SK-N-SH (cell line): ENCODE data around the gene LRRC8C. TPM values are rescaled to one million over a fixed set of nuclear protein-coding genes. Genes with fewer than 3 reads are reported as not detected.
A peak's percentile ranks its signal among the peaks of the same experiment; 100 is the strongest.

Experiments
- CTCF ChIA-PET: fragments of 300-600, 350-600 bp; formaldehyde crosslinking; extraction: SDS; loops from one replicate; lab custom pipeline; 2021; lab: Yijun Ruan, JAX
- POLR2A ChIA-PET: fragments of 350-600 bp; sonication (Branson Sonifier 250); formaldehyde crosslinking; extraction: SDS; loops from one replicate; lab custom pipeline; 2020; ENCODE audit warnings: antibody characterized with exemption, inconsistent platforms; lab: Yijun Ruan, JAX
- DNase-seq: peaks from one replicate; pipeline ENCODE4 v3.0.0; 2012
- H2AFZ ChIP-seq: fragments of 200-600 bp; sonication (generic); 2 replicates; pipeline ENCODE4 v1.8.1; 2016; ENCODE audit warnings: antibody characterized with exemption, mild to moderate bottlenecking, low read depth
- H3F3A ChIP-seq: fragments of 200-600 bp; sonication (generic); replicated peaks from 2 replicates; pipeline ENCODE3; 2016; ENCODE audit warnings: antibody characterized with exemption, mild to moderate bottlenecking; ENCODE audit not compliant: insufficient read depth
- H3K27ac ChIP-seq, 2 experiments: fragments of 200-500 bp in 1 of 2; fragments of 200-600 bp in 1 of 2; sonication (Bioruptor generic) in 1 of 2; sonication (generic), shearing (Covaris generic) in 1 of 2; 2 replicates each; pipeline versions ENCODE4 v1.5.1 to v1.6.1; 2014 to 2016; ENCODE audit warnings: low read depth in 2 of 2, inconsistent platforms in 1 of 2, low read length in 1 of 2, mild to moderate bottlenecking in 1 of 2, mixed read lengths in 1 of 2
- H3K27me3 ChIP-seq: fragments of 200-600 bp; sonication (generic), shearing (Covaris generic); 2 replicates; pipeline ENCODE4 v1.6.1; 2016; ENCODE audit warnings: mixed run types; ENCODE audit not compliant: insufficient read depth
- H3K36me3 ChIP-seq, 2 experiments: fragments of 200-500 bp in 1 of 2; fragments of 200-600 bp in 1 of 2; sonication (Bioruptor generic) in 1 of 2; sonication (generic) in 1 of 2; replicated peaks in 1 of 2; 2 replicates each; pipeline versions ENCODE3 to v1.5.1; 2014 to 2016; ENCODE audit warnings: low read length in 1 of 2, mild to moderate bottlenecking in 1 of 2; ENCODE audit not compliant: insufficient read depth in 2 of 2, control insufficient read depth in 1 of 2
- H3K4me1 ChIP-seq, 2 experiments: fragments of 200-500 bp in 1 of 2; fragments of 200-600 bp in 1 of 2; sonication (Bioruptor generic) in 1 of 2; sonication (generic), shearing (Covaris generic) in 1 of 2; 2 replicates each; pipeline versions ENCODE4 v1.5.1 to v1.6.1; 2014 to 2016; ENCODE audit warnings: low read depth in 1 of 2, low read length in 1 of 2, mixed run types in 1 of 2; ENCODE audit not compliant: insufficient read depth in 2 of 2, control insufficient read depth in 1 of 2
- H3K4me2 ChIP-seq: fragments of 200-600 bp; sonication (generic), shearing (Covaris generic); 2 replicates; pipeline ENCODE4 v1.6.1; 2017; ENCODE audit warnings: mixed run types
- H3K4me3 ChIP-seq, 2 experiments: fragments of 200-500 bp in 1 of 2; fragments of 200-600 bp in 1 of 2; sonication (Bioruptor generic) in 1 of 2; sonication (generic), shearing (Covaris generic) in 1 of 2; 2 replicates each; pipeline versions ENCODE4 v1.5.1 to v1.8.1; 2014 to 2016; ENCODE audit warnings: low read depth in 2 of 2, inconsistent platforms in 1 of 2, low read length in 1 of 2, mild to moderate bottlenecking in 1 of 2, mixed read lengths in 1 of 2, moderate library complexity in 1 of 2
- H3K79me2 ChIP-seq: fragments of 200-600 bp; sonication (generic); 2 replicates; pipeline ENCODE4 v1.8.1; 2017; ENCODE audit warnings: mild to moderate bottlenecking; ENCODE audit not compliant: insufficient read depth
- H3K9ac ChIP-seq: fragments of 200-600 bp; sonication (generic); 2 replicates; pipeline ENCODE4 v1.6.1; 2017; ENCODE audit warnings: mixed run types
- H3K9me2 ChIP-seq: fragments of 200-600 bp; sonication (generic); 2 replicates; pipeline ENCODE4 v1.6.1; 2017; ENCODE audit warnings: mixed run types
- H3K9me3 ChIP-seq: fragments of 200-600 bp; sonication (generic); 2 replicates; pipeline ENCODE4 v1.6.1; 2017; ENCODE audit warnings: mixed run types, mild to moderate bottlenecking, moderate library complexity
- H4K20me1 ChIP-seq: fragments of 200-600 bp; sonication (generic); 2 replicates; pipeline ENCODE4 v1.6.1; 2017; ENCODE audit warnings: mild to moderate bottlenecking, mixed run types; ENCODE audit not compliant: insufficient read depth
- CHD2 ChIP-seq: fragments of 150-350 bp; IDR thresholded peaks from 2 replicates; pipeline ENCODE4 v1.6.1; 2018; ENCODE audit warnings: low read length; ENCODE audit not compliant: partially characterized antibody
- CTCF ChIP-seq: fragments of 200-600 bp; sonication (generic); IDR thresholded peaks from 2 replicates; pipeline ENCODE4 v1.6.1; 2017; ENCODE audit warnings: antibody characterized with exemption, mild to moderate bottlenecking, moderate library complexity
- ELF1 ChIP-seq: IDR thresholded peaks from 2 replicates; pipeline ENCODE4 v1.4.0; 2012
- EP300 ChIP-seq, 2 experiments: IDR thresholded peaks; 2 replicates each; pipeline versions ENCODE4 v1.4.0 to v1.6.1; 2012; ENCODE audit warnings: borderline replicate concordance in 1 of 2, low read depth in 1 of 2, low read length in 1 of 2
- EZH2phosphoT487 ChIP-seq: fragments of 200-600 bp; sonication (generic); IDR thresholded peaks from 2 replicates; pipeline ENCODE4 v1.6.1; 2017; ENCODE audit warnings: low read depth, mixed run types, mild to moderate bottlenecking, antibody characterized with exemption, moderate library complexity, borderline replicate concordance
- FOSL2 ChIP-seq: IDR thresholded peaks from 2 replicates; pipeline ENCODE4 v1.4.0; 2012; ENCODE audit warnings: low read depth, mild to moderate bottlenecking, moderate library complexity, borderline replicate concordance
- MAX ChIP-seq: IDR thresholded peaks from 2 replicates; pipeline ENCODE4 v1.4.0; 2012; ENCODE audit warnings: low read depth
- MEF2A ChIP-seq: IDR thresholded peaks from 2 replicates; pipeline ENCODE4 v1.4.0; 2012; ENCODE audit warnings: low read depth, borderline replicate concordance
- MXI1 ChIP-seq: IDR thresholded peaks from 2 replicates; pipeline ENCODE4 v1.6.1; 2012; ENCODE audit warnings: mild to moderate bottlenecking, low read depth, low read length, improper control_type of control experiment
- NRF1 ChIP-seq: IDR thresholded peaks from 2 replicates; pipeline ENCODE4 v1.6.1; 2012; ENCODE audit warnings: low read depth, mild to moderate bottlenecking, low read length
- RAD21 ChIP-seq: IDR thresholded peaks from 2 replicates; pipeline ENCODE4 v1.6.1; 2012; ENCODE audit warnings: mild to moderate bottlenecking, low read length
- RFX5 ChIP-seq: IDR thresholded peaks from 2 replicates; pipeline ENCODE4 v1.6.1; 2012; ENCODE audit warnings: mild to moderate bottlenecking, improper control_type of control experiment, low read length
- RXRA ChIP-seq: IDR thresholded peaks from 2 replicates; pipeline ENCODE4 v1.4.0; 2012; ENCODE audit warnings: low read depth, mild to moderate bottlenecking, borderline replicate concordance
- TCF12 ChIP-seq: IDR thresholded peaks from 2 replicates; pipeline ENCODE4 v1.4.0; 2012
- TEAD4 ChIP-seq: IDR thresholded peaks from 2 replicates; pipeline ENCODE4 v1.4.0; 2012; ENCODE audit warnings: mild to moderate bottlenecking, borderline replicate concordance; ENCODE audit not compliant: insufficient read depth
- USF1 ChIP-seq: IDR thresholded peaks from 2 replicates; pipeline ENCODE4 v1.4.0; 2012; ENCODE audit warnings: low read depth, borderline replicate concordance
- ZBTB33 ChIP-seq: IDR thresholded peaks from 2 replicates; pipeline ENCODE4 v1.4.0; 2012; ENCODE audit warnings: low read depth, borderline replicate concordance
- WGBS: methylation state at CpG from one replicate; pipeline ENCODE4 v1.1.6; 2017; ENCODE audit warnings: low lambda C conversion rate; 5-methylcytosine and 5-hydroxymethylcytosine counted together
- polyA plus RNA-seq, 3 experiments: library from polyadenylated mRNA; depleted of rRNA; stranded (reverse); fragments of >200 nt; gene quantifications; 2 replicates each; pipeline ENCODE4 v1.2.3, GENCODE V29; 2012
- TF ChIP-seq, protein P1 (sequence below): fragments of 150-350 bp; IDR thresholded peaks from 2 replicates; pipeline ENCODE4 v1.6.1; 2017; ENCODE audit warnings: antibody characterized with exemption, low read length, low read depth, borderline replicate concordance
- TF ChIP-seq, protein P2 (sequence below): fragments of 150-350 bp; IDR thresholded peaks from 2 replicates; pipeline ENCODE4 v1.6.1; 2016; ENCODE audit warnings: mild to moderate bottlenecking, low read depth, low read length

The LRRC8C gene
- polyA plus RNA-seq, 1 of the 3 experiments (the other 2 are of a cell fraction) = 4.2 TPM

- 59% methylated on average over 3 of the region's 3 CpGs for WGBS
- 0 out of 2 replicates have a peak overlapping the region, but pooled peaks have one; percentile 11 for H3K4me2 ChIP-seq
- ChIA-PET POLR2A (no interaction called here), CTCF (interaction anchor here (1.3 kb wide), 1 partner anchor 41 kb away, joined by 4 read pairs; no protein-coding TSS in a partner anchor)
- H3K9me3 ChIP-seq = no peaks in the 10 kb centered on the region
- H4K20me1 ChIP-seq = no peaks in the 10 kb centered on the region
- peak overlapping the region in 1 of 2 experiments; percentile 2; a peak in 1 of 4 replicates for H3K27ac ChIP-seq
- DNase-seq = no peak
- H3F3A ChIP-seq = peaks cover 18% of the 10 kb centered on the region
- H3K79me2 ChIP-seq = no peaks in the 10 kb centered on the region
- no peak overlapping the region for H2AFZ ChIP-seq
- H3K36me3 ChIP-seq = peaks cover 0 to 2% of the 10 kb centered on the region in 2 experiments
- H3K4me1 ChIP-seq = peaks cover 23 to 49% of the 10 kb centered on the region in 2 experiments
- TF ChIP-seq MEF2A (no peak), EP300 (IDR thresholded peaks at IDR 0.05; ENCODE audit: borderline replicate concordance in 1 of 2, low read depth in 1 of 2, low read length in 1 of 2) (no peak), USF1 (no peak)
- H3K4me3 ChIP-seq = no peak overlapping the region
- no peaks in the 10 kb centered on the region for H3K27me3 ChIP-seq
- H3K9me2 ChIP-seq = no peaks in the 10 kb centered on the region
- H3K9ac ChIP-seq = no peak overlapping the region
Observed at GRCh38 chr1:89721351-89721750, 88.4 kb downstream of the LRRC8C start.

DNA sequence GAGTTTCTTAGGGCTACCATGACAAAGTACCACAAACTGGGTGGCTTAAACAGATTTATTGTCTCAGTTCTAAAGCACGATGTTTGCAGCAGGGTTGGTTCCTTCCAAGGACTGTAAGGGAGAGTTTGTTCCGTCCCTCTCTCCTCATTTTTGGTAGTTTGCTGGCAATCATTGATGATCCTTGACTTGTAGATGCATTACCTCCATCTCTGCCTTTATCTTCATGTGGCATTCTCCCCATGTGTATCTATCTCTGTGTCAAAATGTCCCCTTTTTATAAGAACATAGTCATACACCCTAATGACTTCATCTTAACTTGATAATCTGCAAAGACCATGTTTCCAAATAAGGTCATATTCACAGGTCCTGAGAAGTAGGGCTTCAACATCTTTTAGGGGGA is 90.2 kb downstream of the LRRC8C start:
- Histone ChIP-seq H3K9me3 (no peaks in the 10 kb centered on the region), H3K4me1 (peaks cover 16 to 47% of the 10 kb centered on the region in 2 experiments), H3K4me2 (no peak overlapping the region), H3K4me3 (no peak overlapping the region), H3K36me3 (no peaks in the 10 kb centered on the region), H3K79me2 (no peaks in the 10 kb centered on the region), H3K27me3 (no peaks in the 10 kb centered on the region), H3K9me2 (no peaks in the 10 kb centered on the region), H3K27ac (no peak overlapping the region), H4K20me1 (no peaks in the 10 kb centered on the region), H3F3A (peaks cover 18% of the 10 kb centered on the region), H2AFZ (no peak overlapping the region), H3K9ac (no peak overlapping the region)
- no peak for DNase-seq
- WGBS = 96% methylated on average over 2 of the region's 2 CpGs
- POLR2A ChIA-PET = no interaction called here
- CTCF ChIA-PET = no interaction called here
- TF ChIP-seq TCF12 (no peak), EP300 (IDR thresholded peaks at IDR 0.05; ENCODE audit: borderline replicate concordance in 1 of 2, low read depth in 1 of 2, low read length in 1 of 2) (no peak), CHD2 (no peak), EZH2phosphoT487 (no peak), FOSL2 (no peak), RFX5 (no peak), NRF1 (no peak), MAX (no peak), ZBTB33 (no peak), MXI1 (no peak), ELF1 (no peak), TEAD4 (no peak), RAD21 (no peak), CTCF (no peak), RXRA (no peak)
- TF ChIP-seq, protein P1, sequence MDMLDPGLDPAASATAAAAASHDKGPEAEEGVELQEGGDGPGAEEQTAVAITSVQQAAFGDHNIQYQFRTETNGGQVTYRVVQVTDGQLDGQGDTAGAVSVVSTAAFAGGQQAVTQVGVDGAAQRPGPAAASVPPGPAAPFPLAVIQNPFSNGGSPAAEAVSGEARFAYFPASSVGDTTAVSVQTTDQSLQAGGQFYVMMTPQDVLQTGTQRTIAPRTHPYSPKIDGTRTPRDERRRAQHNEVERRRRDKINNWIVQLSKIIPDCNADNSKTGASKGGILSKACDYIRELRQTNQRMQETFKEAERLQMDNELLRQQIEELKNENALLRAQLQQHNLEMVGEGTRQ = no peak
- TF ChIP-seq, protein P2, sequence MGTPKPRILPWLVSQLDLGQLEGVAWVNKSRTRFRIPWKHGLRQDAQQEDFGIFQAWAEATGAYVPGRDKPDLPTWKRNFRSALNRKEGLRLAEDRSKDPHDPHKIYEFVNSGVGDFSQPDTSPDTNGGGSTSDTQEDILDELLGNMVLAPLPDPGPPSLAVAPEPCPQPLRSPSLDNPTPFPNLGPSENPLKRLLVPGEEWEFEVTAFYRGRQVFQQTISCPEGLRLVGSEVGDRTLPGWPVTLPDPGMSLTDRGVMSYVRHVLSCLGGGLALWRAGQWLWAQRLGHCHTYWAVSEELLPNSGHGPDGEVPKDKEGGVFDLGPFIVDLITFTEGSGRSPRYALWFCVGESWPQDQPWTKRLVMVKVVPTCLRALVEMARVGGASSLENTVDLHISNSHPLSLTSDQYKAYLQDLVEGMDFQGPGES = no peak
